Activated gamma-delta T cell treated with anti-CD3 and anti-CD28 coated beads, Interleukin-2, amount 50 U/mL, for 16 hours (primary cell): ENCODE data around the gene SLC9A9.

ENCODE experiments used
- DNase-seq: peaks from one replicate; pipeline ENCODE4 v3.0.0-alpha.2; 2020; ENCODE audit warnings: low read depth

The SLC9A9 gene

GRCh38 chr3:143597774-143598652 is 250.3 kb downstream of the SLC9A9 start:
- no peak for DNase-seq

GRCh38 chr3:143596957-143597642 is 251.2 kb downstream of the SLC9A9 start:
- DNase-seq, result no peak

DNA sequence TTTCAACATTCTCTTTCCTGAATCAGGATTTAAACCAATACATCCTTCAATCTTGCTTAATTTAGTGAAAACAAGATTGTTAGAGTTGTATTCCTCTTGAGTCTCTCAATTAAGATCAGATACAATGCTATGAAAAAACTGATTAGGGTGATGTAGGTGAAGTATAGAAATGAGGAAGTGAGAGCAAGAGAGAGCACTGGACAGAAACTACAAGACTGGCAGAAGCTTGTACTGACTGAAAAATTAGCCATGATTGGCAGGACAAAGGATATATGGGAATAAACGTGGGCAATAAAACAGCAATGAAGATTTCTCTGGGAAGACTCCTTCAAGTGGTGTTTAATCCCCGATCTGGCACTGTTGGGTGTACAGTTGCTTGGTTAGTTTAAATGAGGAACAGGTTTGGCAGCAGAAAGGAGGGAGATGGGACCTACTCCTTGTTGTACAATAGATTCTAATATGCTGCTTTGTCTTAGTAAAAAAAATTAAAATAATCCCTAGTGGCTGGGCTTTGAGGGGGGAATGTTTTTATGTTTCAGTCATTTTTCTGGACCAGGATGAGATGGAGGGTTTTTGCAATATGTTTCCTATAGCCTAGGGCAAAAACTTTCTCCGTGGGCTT is 252.7 kb downstream of the SLC9A9 start:
- DNase-seq, result no peak

GRCh38 chr3:143594206-143594605 is 254.1 kb downstream of the SLC9A9 start:
- no peak for DNase-seq

GRCh38 chr3:143590660-143591059 is 257.6 kb downstream of the SLC9A9 start:
- DNase-seq, result no peak

DNA sequence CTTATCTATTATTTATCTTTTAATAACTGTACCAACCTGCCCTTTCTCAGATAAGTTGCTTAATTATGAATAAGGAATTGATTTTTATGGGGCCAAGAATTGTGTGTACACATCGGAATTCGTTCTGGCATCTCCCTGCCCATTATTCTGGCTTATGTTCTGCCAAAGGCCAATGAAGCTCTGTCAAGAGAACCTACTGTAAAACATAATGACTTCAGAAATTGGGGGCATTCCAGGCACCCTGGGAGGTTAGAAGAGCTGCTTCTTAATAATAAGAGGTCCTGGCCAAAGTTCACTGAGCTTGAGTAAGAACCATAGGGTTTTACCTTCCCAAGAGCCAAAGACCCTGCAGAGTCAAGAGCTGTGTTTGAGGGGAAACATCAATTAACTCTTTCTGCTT is 261.7 kb downstream of the SLC9A9 start:
- DNase-seq, result no peak

GRCh38 chr3:143585720-143586456 is 262.4 kb downstream of the SLC9A9 start:
- DNase-seq, result no peak

DNA sequence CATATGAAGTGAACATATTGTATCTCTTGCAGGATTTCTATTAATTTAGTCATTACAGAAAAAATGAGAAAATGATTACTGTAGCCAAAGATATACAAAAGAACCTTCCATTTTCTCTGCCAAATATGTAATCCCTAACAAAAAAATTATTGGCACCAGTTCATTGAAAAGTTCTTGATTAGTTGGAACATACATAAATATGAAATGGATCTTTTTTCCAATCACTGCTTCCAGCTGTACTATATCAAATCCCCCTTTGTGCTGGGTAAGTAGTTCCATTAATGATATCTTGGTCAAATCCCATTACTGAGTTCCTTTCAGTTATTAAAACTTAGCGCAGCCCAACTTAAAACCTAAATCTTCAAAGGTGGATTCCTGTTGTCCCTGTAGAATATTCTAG is 263.8 kb downstream of the SLC9A9 start:
- DNase-seq, result no peak

DNA sequence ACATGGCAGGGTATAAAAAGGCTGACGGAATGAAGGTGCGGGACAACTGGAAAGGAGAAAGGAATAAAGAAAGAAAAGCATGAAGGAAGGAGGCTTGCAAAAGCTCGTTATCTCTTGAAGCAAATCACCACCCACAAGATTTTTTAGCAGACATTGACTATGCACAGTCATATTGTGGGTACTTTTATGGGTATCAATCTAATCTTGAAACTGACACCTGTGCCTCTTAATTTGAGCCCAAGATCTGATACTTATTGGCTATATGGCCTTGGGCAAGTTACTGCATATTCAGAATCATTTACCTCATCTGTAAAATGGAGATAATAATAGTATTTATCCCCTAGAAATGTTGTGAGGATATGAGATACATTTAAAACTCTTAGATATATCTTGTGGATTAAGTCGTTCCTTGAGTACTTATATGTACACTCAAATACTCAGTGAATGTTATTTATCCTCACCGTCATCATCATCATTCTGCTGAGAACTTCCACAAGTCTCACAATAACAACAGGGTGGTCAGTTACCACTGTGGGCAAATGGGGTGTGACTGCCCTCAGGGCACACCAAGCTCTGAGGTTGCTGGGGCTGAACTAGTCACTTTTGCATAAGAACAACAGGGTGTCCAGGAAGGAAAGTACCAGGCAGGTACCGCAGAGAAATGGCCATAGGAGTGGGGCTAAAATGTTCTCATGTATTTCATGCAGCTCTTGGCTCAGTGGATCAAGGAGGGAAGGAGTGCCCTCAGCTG is 266.1 kb downstream of the SLC9A9 start:
- DNase-seq, result no peak

- DNase-seq, result no peak
These were observed 269.3 kb downstream of the SLC9A9 start for GRCh38 chr3:143578810-143579435.

GRCh38 chr3:143576568-143577270 is 271.5 kb downstream of the SLC9A9 start:
- DNase-seq, result no peak

DNA sequence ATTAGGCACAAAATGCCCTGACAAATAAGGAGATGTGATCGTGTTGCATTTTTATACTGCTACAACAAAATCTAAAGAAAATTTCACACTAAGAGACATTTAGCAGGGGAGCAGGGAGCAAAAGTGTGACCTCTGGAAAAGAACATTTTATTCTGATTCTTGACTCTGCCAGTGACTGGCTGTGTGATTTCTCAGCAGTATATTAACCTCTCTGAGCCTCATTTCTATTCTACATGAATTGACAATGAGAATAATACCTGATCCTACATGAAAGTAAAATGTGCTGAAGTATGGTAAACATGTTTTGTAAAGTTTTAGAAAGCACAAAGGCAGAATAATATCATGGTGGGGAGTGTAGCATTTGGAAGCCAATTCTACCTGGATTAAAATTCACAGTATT is 273.3 kb downstream of the SLC9A9 start:
- no peak for DNase-seq

- DNase-seq, result no peak
These were observed 274.5 kb downstream of the SLC9A9 start for GRCh38 chr3:143573610-143574303.

- DNase-seq, result no peak
These were observed 276.7 kb downstream of the SLC9A9 start for GRCh38 chr3:143571548-143571947.

DNA sequence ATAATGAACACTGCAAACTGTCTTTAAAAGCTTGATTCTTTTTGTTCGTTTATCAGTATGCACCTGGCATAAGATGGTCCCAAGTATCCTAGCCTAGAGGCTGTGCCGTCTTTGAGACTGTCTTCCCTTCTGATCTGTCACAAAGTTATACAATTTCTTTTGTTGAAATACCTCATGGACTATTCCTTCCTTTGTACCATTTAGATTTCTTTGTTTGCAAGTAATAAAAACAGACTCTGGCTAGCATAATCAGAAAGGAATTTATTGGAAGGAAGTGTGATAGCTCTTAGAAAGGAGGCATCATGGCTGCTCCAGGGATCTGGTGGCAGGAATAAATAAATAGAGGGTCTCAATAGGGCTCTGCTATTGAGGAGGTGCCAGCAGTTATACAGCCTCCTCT is 280.4 kb downstream of the SLC9A9 start:
- no peak for DNase-seq

GRCh38 chr3:143565951-143566350 is 282.3 kb downstream of the SLC9A9 start:
- no peak for DNase-seq

DNA sequence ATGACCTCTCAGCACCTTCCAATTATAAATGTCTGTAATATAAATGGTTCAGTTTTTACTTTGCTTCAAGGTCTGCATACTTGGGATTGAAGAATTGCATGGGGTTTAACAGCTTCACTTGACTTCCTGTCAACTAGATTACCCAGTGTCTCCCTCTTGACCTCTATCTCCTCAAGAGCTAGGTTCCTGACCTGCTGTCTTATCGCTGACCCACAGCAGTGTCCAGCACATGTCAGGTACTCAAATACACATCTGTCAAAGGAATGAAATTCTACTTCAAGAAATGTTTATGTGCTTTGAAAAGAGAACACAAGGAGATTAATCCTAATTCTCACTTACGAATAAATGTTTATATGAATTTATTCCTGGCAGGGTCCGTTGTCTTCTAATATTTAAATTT is 284.5 kb downstream of the SLC9A9 start:
- DNase-seq, result no peak

- DNase-seq, result no peak
These were observed 285.5 kb downstream of the SLC9A9 start for GRCh38 chr3:143562789-143563188.

DNA sequence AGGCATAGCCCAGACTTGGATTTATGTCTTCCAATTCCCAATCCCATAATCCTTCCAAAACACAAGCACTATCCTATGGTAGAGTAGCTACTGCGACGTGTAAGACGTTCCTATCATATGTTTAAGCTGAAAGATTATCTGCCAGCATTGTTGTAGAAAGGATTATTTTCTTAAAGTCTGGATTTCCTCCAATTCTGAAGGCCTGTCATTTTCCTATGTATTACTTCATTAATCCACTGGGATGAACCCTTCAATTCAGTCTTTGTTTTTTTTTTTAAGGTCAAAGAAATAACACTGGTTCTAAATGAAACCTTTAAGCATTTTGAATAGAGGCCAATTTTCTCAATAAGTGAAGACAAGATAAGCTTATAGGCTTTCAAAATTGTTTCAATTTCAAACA is 289.0 kb downstream of the SLC9A9 start:
- no peak for DNase-seq

GRCh38 chr3:143552851-143553250 is 295.4 kb downstream of the SLC9A9 start:
- DNase-seq, result no peak
